Measurements from ENCODE around the gene RILPL2. TPM values are rescaled to one million over a fixed set of nuclear protein-coding genes. Genes with fewer than 3 reads are reported as not detected.
"Not testable (repeated sequence)": the region's sequence is repeated elsewhere in the genome, so short reads cannot be mapped to it uniquely, and the experiment has no call there.

RILPL2 gene
- total RNA-seq, 4 donors from 2014 or later, result 5.4 to 7.6 (median 5.8) TPM

DNA sequence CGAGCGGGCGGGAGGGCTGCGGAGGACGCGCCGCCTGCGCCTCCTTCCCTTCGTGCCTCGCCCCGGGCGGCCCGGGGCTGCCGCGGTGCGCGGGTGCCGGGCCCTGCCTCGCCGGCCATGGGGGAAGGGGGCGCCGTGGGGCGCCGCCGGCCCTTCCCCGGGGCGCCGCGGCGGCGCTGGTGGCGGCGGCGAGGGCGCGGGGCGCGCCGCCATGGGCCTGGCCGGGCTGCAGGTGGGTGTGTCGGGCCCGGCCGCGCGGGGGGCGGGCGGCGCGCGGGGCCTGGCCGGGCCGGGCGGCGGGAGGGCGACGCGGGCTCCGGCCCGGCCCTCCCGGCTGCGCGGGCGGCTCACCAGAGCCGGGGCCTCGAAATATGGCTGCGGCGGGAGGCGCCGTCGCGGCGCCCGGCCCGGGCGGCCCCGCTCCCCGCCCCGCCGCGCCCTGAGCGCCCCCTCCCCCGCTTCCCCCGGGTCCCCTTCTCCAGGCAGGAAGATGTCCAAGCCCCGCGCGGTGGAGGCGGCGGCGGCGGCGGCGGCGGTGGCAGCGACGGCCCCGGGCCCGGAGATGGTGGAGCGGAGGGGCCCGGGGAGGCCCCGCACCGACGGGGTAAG, 47.4 kb downstream of the RILPL2 start:
- Histone ChIP-seq H3K27ac (replicated peaks in 1 of 4) (peak overlapping the region; percentile 89 to 96 (median 92)), H3K4me3 (peak overlapping the region; percentile 77 to 88 (median 77)), H3K27me3 (no peaks in the 10 kb centered on the region), H3K4me1 (peaks cover 46 to 73% (median 69%) of the 10 kb centered on the region in 4 donors), H3K9me3 (no peaks in the 10 kb centered on the region), H3K36me3 (peaks cover 20 to 35% (median 29%) of the 10 kb centered on the region in 4 donors)
- DNase-seq (ENCODE audit: extremely low spot score), result no peak
- intact Hi-C loops (cut with DNase I), result no loop called here
- TF ChIP-seq POLR2AphosphoS5 (IDR thresholded peaks at IDR 0.05), result peak in 1 of 2 donors; percentile 55
- TF ChIP-seq EP300 (IDR thresholded peaks at IDR 0.05), result no peak
- WGBS, result no CpG with 5 or more reads among the region's 102 CpGs

GRCh38 chr12:123388177-123388950, 48.1 kb downstream of the RILPL2 start:
- intact Hi-C loops (cut with DNase I), result no loop called here
- Histone ChIP-seq H3K9me3 (no peaks in the 10 kb centered on the region), H3K27me3 (no peaks in the 10 kb centered on the region), H3K27ac (replicated peaks in 1 of 4) (peak overlapping the region; percentile 89 to 97 (median 94)), H3K36me3 (peaks cover 20 to 29% (median 26%) of the 10 kb centered on the region in 4 donors), H3K4me3 (peak overlapping the region; percentile 77 to 88 (median 77)), H3K4me1 (peaks cover 46 to 68% (median 65%) of the 10 kb centered on the region in 4 donors)
- WGBS, result 0% methylated on average over 23 of the region's 52 CpGs
- no peak for TF ChIP-seq EP300 (IDR thresholded peaks at IDR 0.05)
- TF ChIP-seq CTCF (IDR thresholded peaks at IDR 0.05), result peak in 2 of 3 experiments; percentile 6 to 9
- TF ChIP-seq POLR2A (IDR thresholded peaks at IDR 0.05; ENCODE audit: low read depth), result no peak
- TF ChIP-seq POLR2AphosphoS5 (IDR thresholded peaks at IDR 0.05), result peak; percentile 63 to 72
- DNase-seq (ENCODE audit: extremely low spot score), result peak; percentile 94

- TF ChIP-seq CTCF (IDR thresholded peaks at IDR 0.05) (no peak), EP300 (IDR thresholded peaks at IDR 0.05) (no peak), POLR2A (IDR thresholded peaks at IDR 0.05; ENCODE audit: low read depth) (no peak), POLR2AphosphoS5 (IDR thresholded peaks at IDR 0.05) (no peak)
- no peaks in the 10 kb centered on the region for H3K27me3 ChIP-seq
- WGBS, result 72% methylated on average over 8 of the region's 8 CpGs
- DNase-seq (ENCODE audit: extremely low spot score), result no peak
- H3K4me3 ChIP-seq, result peak overlapping the region; percentile 77 to 88 (median 77)
- H3K9me3 ChIP-seq, result no peaks in the 10 kb centered on the region
- intact Hi-C loops (cut with DNase I), result no loop called here
- peaks cover 51 to 68% (median 65%) of the 10 kb centered on the region in 4 donors for H3K4me1 ChIP-seq
- peaks cover 16 to 22% (median 20%) of the 10 kb centered on the region in 4 donors for H3K36me3 ChIP-seq
- H3K27ac ChIP-seq (replicated peaks in 1 of 4), result peak overlapping the region; percentile 89 to 97 (median 94)
These were observed 48.8 kb downstream of the RILPL2 start for GRCh38 chr12:123387508-123388176.

DNA sequence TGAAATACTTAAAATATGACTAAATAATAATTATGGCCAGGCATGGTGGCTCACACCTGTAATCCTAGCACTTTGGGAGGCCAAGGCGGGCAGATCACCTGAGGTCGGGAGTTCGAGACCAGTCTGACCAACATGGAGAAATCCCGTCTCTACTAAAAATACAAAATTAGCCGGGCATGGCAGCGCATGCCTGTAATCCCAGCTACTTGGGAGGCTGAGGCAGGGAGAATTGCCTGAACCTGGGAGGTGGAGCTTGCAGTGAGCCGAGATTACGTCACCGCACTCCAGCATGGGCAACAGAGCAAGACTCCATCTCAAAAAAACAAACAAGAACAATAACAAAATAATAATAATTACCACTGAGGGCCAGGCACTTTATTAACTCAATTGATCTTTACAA, 50.9 kb downstream of the RILPL2 start:
- H3K27ac ChIP-seq (replicated peaks in 1 of 4); H3K27me3 ChIP-seq; H3K36me3 ChIP-seq; DNase-seq (ENCODE audit: extremely low spot score); intact Hi-C loops (cut with DNase I); H3K4me3 ChIP-seq; H3K9me3 ChIP-seq: not testable (repeated sequence)
- peaks cover 35 to 48% (median 44%) of the 10 kb centered on the region in 4 donors for H3K4me1 ChIP-seq
- 90% methylated on average over 9 of the region's 9 CpGs for WGBS

- intact Hi-C loops (cut with DNase I), result no loop called here
- Histone ChIP-seq H3K4me3 (peak overlapping the region; percentile 83 to 91 (median 88)), H3K27ac (replicated peaks in 1 of 4) (peak overlapping the region; percentile 86 to 96 (median 87)), H3K4me1 (peaks cover 30 to 43% (median 39%) of the 10 kb centered on the region in 4 donors), H3K27me3 (no peaks in the 10 kb centered on the region), H3K9me3 (no peaks in the 10 kb centered on the region), H3K36me3 (no peaks in the 10 kb centered on the region)
- DNase-seq (ENCODE audit: extremely low spot score), result no peak
- TF ChIP-seq POLR2A (IDR thresholded peaks at IDR 0.05; ENCODE audit: low read depth), result no peak
- TF ChIP-seq CTCF (IDR thresholded peaks at IDR 0.05), result no peak
- TF ChIP-seq POLR2AphosphoS5 (IDR thresholded peaks at IDR 0.05), result no peak
- WGBS, result 6% methylated on average over 1 of the region's 1 CpG
These were observed 51.5 kb downstream of the RILPL2 start for GRCh38 chr12:123384994-123385376.

Measured in esophagus muscularis mucosa (tissue), 4 donors.